Mesenchymal stem cell (in vitro differentiated cells and primary cell): ENCODE results near the gene PANX1.
A peak's percentile ranks its signal among the peaks of the same experiment; 100 is the strongest.
"Not testable (repeated sequence)": the region's sequence is repeated elsewhere in the genome, so short reads cannot be mapped to it uniquely, and the experiment has no call there.

Source experiments
- DNase-seq: peaks from one replicate; pipeline ENCODE4 v3.0.0-alpha.2; 2013
- H2AFZ ChIP-seq: one replicate; pipeline ENCODE4 v1.6.1; 2013; ENCODE audit warnings: low read depth, mild to moderate bottlenecking, control low read depth, inconsistent platforms, low read length, moderate library complexity
- H2AK5ac ChIP-seq: 2 replicates; pipeline ENCODE4 v1.6.1; 2013; ENCODE audit warnings: low read length, moderate library complexity, mild to moderate bottlenecking, inconsistent platforms; ENCODE audit not compliant: severe bottlenecking
- H2BK120ac ChIP-seq: one replicate; pipeline ENCODE4 v1.6.1; 2013; ENCODE audit warnings: low read depth, mild to moderate bottlenecking, inconsistent platforms, low read length, moderate library complexity
- H2BK12ac ChIP-seq, 2 experiments: one replicate each; pipeline ENCODE4 v1.6.1; 2013; ENCODE audit warnings: inconsistent platforms in 2 of 2, low read length in 2 of 2, mild to moderate bottlenecking in 2 of 2, moderate library complexity in 2 of 2, control low read depth in 1 of 2
- H2BK15ac ChIP-seq: one replicate; pipeline ENCODE4 v1.6.1; 2013; ENCODE audit warnings: mild to moderate bottlenecking, low read depth, inconsistent platforms; ENCODE audit not compliant: poor library complexity, severe bottlenecking
- H2BK5ac ChIP-seq: 2 replicates; pipeline ENCODE4 v1.6.1; 2013; ENCODE audit warnings: low read depth, mild to moderate bottlenecking, low read length, control low read depth, inconsistent platforms; ENCODE audit not compliant: poor library complexity, severe bottlenecking
- H3K14ac ChIP-seq, 2 experiments: one replicate each; pipeline ENCODE4 v1.6.1; 2013; ENCODE audit warnings: inconsistent platforms in 2 of 2, low read length in 2 of 2, control low read depth in 1 of 2, mild to moderate bottlenecking in 1 of 2, moderate library complexity in 1 of 2
- H3K18ac ChIP-seq, 2 experiments: one replicate each; pipeline ENCODE4 v1.6.1; 2013; ENCODE audit warnings: inconsistent platforms in 2 of 2, low read length in 2 of 2, control low read depth in 1 of 2, low read depth in 1 of 2, mild to moderate bottlenecking in 1 of 2
- H3K23ac ChIP-seq, 2 experiments: one replicate each; pipeline ENCODE4 v1.6.1; 2013; ENCODE audit warnings: inconsistent platforms in 2 of 2, low read length in 2 of 2, mild to moderate bottlenecking in 2 of 2, moderate library complexity in 2 of 2, control low read depth in 1 of 2
- H3K27ac ChIP-seq: 2 replicates; pipeline ENCODE4 v1.5.1; 2013; ENCODE audit warnings: mild to moderate bottlenecking, moderate library complexity, low read length, control low read depth, inconsistent platforms; ENCODE audit not compliant: poor library complexity, severe bottlenecking
- H3K27me3 ChIP-seq, 2 experiments: 2 replicates each; pipeline versions ENCODE4 v1.6.1 to v1.7.0; 2013; ENCODE audit warnings: low read length in 2 of 2, mild to moderate bottlenecking in 2 of 2, moderate library complexity in 2 of 2, control low read depth in 1 of 2, inconsistent platforms in 1 of 2; ENCODE audit not compliant: control insufficient read depth in 1 of 2, insufficient read depth in 1 of 2
- H3K36me3 ChIP-seq, 2 experiments: 2 replicates each; pipeline versions ENCODE4 v1.6.1 to v1.7.0; 2013; ENCODE audit warnings: low read length in 2 of 2, control low read depth in 1 of 2, inconsistent platforms in 1 of 2, low read depth in 1 of 2, mild to moderate bottlenecking in 1 of 2; ENCODE audit not compliant: insufficient read depth in 2 of 2, control insufficient read depth in 1 of 2
- H3K4ac ChIP-seq, 2 experiments: one replicate each; pipeline ENCODE4 v1.6.1; 2013; ENCODE audit warnings: inconsistent platforms in 2 of 2, low read length in 2 of 2, mild to moderate bottlenecking in 2 of 2, moderate library complexity in 2 of 2, control low read depth in 1 of 2, low read depth in 1 of 2
- H3K4me1 ChIP-seq: 2 replicates; pipeline ENCODE4 v1.6.1; 2013; ENCODE audit warnings: low read depth, low read length, control low read depth; ENCODE audit not compliant: control insufficient read depth, insufficient read depth
- H3K4me2 ChIP-seq: 2 replicates; pipeline ENCODE4 v1.6.1; 2013; ENCODE audit warnings: low read length, mild to moderate bottlenecking, inconsistent platforms; ENCODE audit not compliant: poor library complexity, severe bottlenecking
- H3K4me3 ChIP-seq, 2 experiments: 2 replicates each; pipeline versions ENCODE4 v1.5.1 to v1.7.0; 2013; ENCODE audit warnings: low read length in 2 of 2, mild to moderate bottlenecking in 2 of 2, control low read depth in 1 of 2, low read depth in 1 of 2; ENCODE audit not compliant: insufficient read depth in 1 of 2
- H3K79me1 ChIP-seq: replicated peaks from 2 replicates; pipeline ENCODE4 v1.6.1; 2013; ENCODE audit warnings: mild to moderate bottlenecking, control low read depth, low read length, inconsistent platforms; ENCODE audit not compliant: poor library complexity, severe bottlenecking
- H3K9ac ChIP-seq: 2 replicates; pipeline ENCODE4 v1.7.0; 2013; ENCODE audit warnings: mild to moderate bottlenecking, low read length, moderate library complexity
- H3K9me3 ChIP-seq: 2 replicates; pipeline ENCODE4 v1.7.0; 2013; ENCODE audit warnings: mild to moderate bottlenecking, low read length; ENCODE audit not compliant: control insufficient read depth
- H4K8ac ChIP-seq: one replicate; pipeline ENCODE4 v1.6.1; 2013; ENCODE audit warnings: inconsistent platforms, mild to moderate bottlenecking, low read length, moderate library complexity
- H4K91ac ChIP-seq: one replicate; pipeline ENCODE4 v1.6.1; 2013; ENCODE audit warnings: mild to moderate bottlenecking, low read length, inconsistent platforms
- whole genome bisulfite sequencing: methylation state at CpG from one replicate; pipeline ENCODE4 v1.1.7; 2013; ENCODE audit warnings: mixed read lengths; 5-methylcytosine and 5-hydroxymethylcytosine counted together

PANX1 gene

GRCh38 chr11:94119676-94120075 is 9.0 kb upstream of the PANX1 start:
- not testable (repeated sequence) for H2AFZ ChIP-seq, H4K8ac ChIP-seq, H3K4me1 ChIP-seq, H3K27ac ChIP-seq, DNase-seq, H3K36me3 ChIP-seq, H3K18ac ChIP-seq, H3K79me1 ChIP-seq, H3K27me3 ChIP-seq, H3K23ac ChIP-seq, H3K14ac ChIP-seq, H3K4ac ChIP-seq, H2BK15ac ChIP-seq, H2BK120ac ChIP-seq, H2AK5ac ChIP-seq, H3K4me3 ChIP-seq, H2BK12ac ChIP-seq, H3K9ac ChIP-seq, H4K91ac ChIP-seq, H3K4me2 ChIP-seq, H3K9me3 ChIP-seq, H2BK5ac ChIP-seq
- WGBS: 76% methylated on average over 5 of the region's 6 CpGs

DNA sequence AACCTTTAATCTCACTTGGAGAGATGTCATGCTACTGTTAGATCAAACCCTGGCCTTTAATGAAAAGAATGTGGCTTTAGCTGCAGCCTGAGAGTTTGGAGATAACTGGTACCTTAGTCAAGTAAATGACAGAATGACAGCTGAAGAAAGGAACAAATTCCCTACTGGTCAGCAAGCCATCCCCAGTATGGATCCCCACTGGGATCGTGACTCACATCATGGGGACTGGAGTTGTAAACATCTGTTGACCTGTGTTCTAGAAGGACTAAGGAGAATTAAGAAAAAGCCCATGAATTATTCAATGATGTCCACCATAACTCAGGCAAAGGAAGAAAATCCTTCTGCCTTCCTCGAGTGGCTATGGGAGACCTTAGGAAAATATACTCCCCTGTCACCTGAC is 8.1 kb upstream of the PANX1 start:
- H3K27me3 ChIP-seq, H3K14ac ChIP-seq, H2AK5ac ChIP-seq, H2BK120ac ChIP-seq, H3K79me1 ChIP-seq, H2AFZ ChIP-seq, H4K91ac ChIP-seq, H4K8ac ChIP-seq, H3K4me3 ChIP-seq, H3K23ac ChIP-seq, H2BK5ac ChIP-seq, H3K36me3 ChIP-seq, H3K4me1 ChIP-seq, H3K4me2 ChIP-seq, H3K9me3 ChIP-seq, H3K4ac ChIP-seq, H2BK15ac ChIP-seq, H3K18ac ChIP-seq, H3K9ac ChIP-seq, H2BK12ac ChIP-seq, H3K27ac ChIP-seq: not testable (repeated sequence)
- peak; percentile 25 for DNase-seq
- 58% methylated on average over 1 of the region's 2 CpGs for WGBS

DNA sequence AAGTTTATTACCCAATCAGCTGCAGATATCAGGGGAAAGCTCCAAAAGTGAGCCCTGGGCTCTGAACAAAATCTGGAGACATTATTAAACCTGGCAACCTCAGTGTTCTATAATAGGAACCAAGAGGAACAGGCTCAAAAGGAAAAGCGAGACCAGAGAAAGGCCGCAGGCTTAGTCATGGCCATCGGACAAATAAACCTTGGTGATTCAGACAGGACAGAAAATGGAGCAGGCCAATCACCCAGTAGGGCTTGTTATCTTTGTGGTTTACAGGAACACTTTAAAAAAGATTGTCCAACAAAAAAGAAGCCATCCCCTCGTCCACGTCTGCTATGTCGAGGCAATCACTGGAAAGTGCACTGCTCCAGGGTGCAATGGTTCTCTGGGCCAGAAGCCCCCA is 7.7 kb upstream of the PANX1 start:
- Histone ChIP-seq H3K14ac (no peak overlapping the region), H3K4me3 (no peak overlapping the region)
- 52% methylated on average over 6 of the region's 6 CpGs for WGBS

GRCh38 chr11:94125407-94126115 is 3.1 kb upstream of the PANX1 start:
- H2AK5ac ChIP-seq: no peak overlapping the region

More for the DNA sequence above, 7.7 kb upstream of the PANX1 start:
- peaks cover 2% of the 10 kb centered on the region for H3K79me1 ChIP-seq
- H3K9ac ChIP-seq: no peak overlapping the region
- no peak overlapping the region for H3K4me2 ChIP-seq
- no peaks in the 10 kb centered on the region for H3K36me3 ChIP-seq
- H2AK5ac ChIP-seq: no peak overlapping the region
- H2BK5ac ChIP-seq: no peak overlapping the region
- no peak overlapping the region for H3K27ac ChIP-seq
- H2BK120ac ChIP-seq: no peak overlapping the region
- no peak overlapping the region for H3K18ac ChIP-seq
- H4K91ac ChIP-seq: no peak overlapping the region
- no peak overlapping the region for H3K4ac ChIP-seq
- no peaks in the 10 kb centered on the region for H3K4me1 ChIP-seq
- no peaks in the 10 kb centered on the region for H3K27me3 ChIP-seq
- DNase-seq: peak; percentile 70
- H3K23ac ChIP-seq: no peak overlapping the region
- no peaks in the 10 kb centered on the region for H3K9me3 ChIP-seq
- H2BK12ac ChIP-seq: no peak overlapping the region
- no peak overlapping the region for H2BK15ac ChIP-seq
- peak overlapping the region; percentile 35 for H4K8ac ChIP-seq
- no peak overlapping the region for H2AFZ ChIP-seq

More at GRCh38 chr11:94125407-94126115, 3.1 kb upstream of the PANX1 start:
- no peak overlapping the region for H3K4ac ChIP-seq
- no peak overlapping the region for H3K14ac ChIP-seq
- no peak overlapping the region for H2BK12ac ChIP-seq
- H3K4me1 ChIP-seq: peaks cover 11% of the 10 kb centered on the region
- no peak for DNase-seq
- no peak overlapping the region for H4K8ac ChIP-seq
- no peak overlapping the region for H2BK15ac ChIP-seq
- no peak overlapping the region for H3K18ac ChIP-seq
- H3K23ac ChIP-seq: no peak overlapping the region
- WGBS: 90% methylated on average over 7 of the region's 8 CpGs
- no peak overlapping the region for H2BK120ac ChIP-seq
- no peak overlapping the region for H2BK5ac ChIP-seq
- no peak overlapping the region for H3K27ac ChIP-seq
- no peak overlapping the region for H4K91ac ChIP-seq
- no peaks in the 10 kb centered on the region for H3K36me3 ChIP-seq
- no peak overlapping the region for H3K9ac ChIP-seq
- no peaks in the 10 kb centered on the region for H3K9me3 ChIP-seq
- H2AFZ ChIP-seq: no peak overlapping the region
- H3K79me1 ChIP-seq: peaks cover 11% of the 10 kb centered on the region
- no peak overlapping the region for H3K4me3 ChIP-seq
- H3K27me3 ChIP-seq: no peaks in the 10 kb centered on the region
- no peak overlapping the region for H3K4me2 ChIP-seq
